Esophagus (tissue), 2 donors: ENCODE data around the gene MOGAT3. TPM values are rescaled to one million over a fixed set of nuclear protein-coding genes. Genes with fewer than 3 reads are reported as not detected.

Experiments
- H3K27ac ChIP-seq, 2 donors: one replicate each; pipeline ENCODE4 v1.5.1; 2013; ENCODE audit warnings: low read depth in 2 of 2, mild to moderate bottlenecking in 2 of 2, inconsistent platforms in 1 of 2, low read length in 1 of 2, moderate library complexity in 1 of 2
- H3K27me3 ChIP-seq, 2 donors: one replicate each; pipeline ENCODE4 v1.6.1; 2013; ENCODE audit warnings: low read length in 2 of 2, control low read depth in 1 of 2, mild to moderate bottlenecking in 1 of 2; ENCODE audit not compliant: insufficient read depth in 2 of 2, control insufficient read depth in 1 of 2
- H3K36me3 ChIP-seq, 2 donors: one replicate each; pipeline ENCODE4 v1.6.1; 2013; ENCODE audit warnings: low read length in 1 of 2; ENCODE audit not compliant: control insufficient read depth in 2 of 2, insufficient read depth in 2 of 2
- H3K4me1 ChIP-seq, 2 donors: one replicate each; pipeline ENCODE4 v1.6.1; 2013; ENCODE audit warnings: low read length in 1 of 2; ENCODE audit not compliant: control insufficient read depth in 2 of 2, insufficient read depth in 2 of 2
- H3K4me3 ChIP-seq, 2 donors: one replicate each; pipeline ENCODE4 v1.5.1; 2013; ENCODE audit warnings: low read length in 2 of 2, mild to moderate bottlenecking in 2 of 2, low read depth in 1 of 2, moderate library complexity in 1 of 2
- H3K9me3 ChIP-seq, 2 donors: one replicate each; pipeline ENCODE4 v1.6.1; 2013; ENCODE audit warnings: mild to moderate bottlenecking in 2 of 2, low read depth in 1 of 2, low read length in 1 of 2, moderate library complexity in 1 of 2; ENCODE audit not compliant: control insufficient read depth in 2 of 2, insufficient read depth in 1 of 2
- WGBS, 2 donors: extraction: QIAGEN DNeasy Blood & Tissue Kit; methylation state at CpG; one replicate each; pipeline ENCODE4 v1.1.7; 2013; 5-methylcytosine and 5-hydroxymethylcytosine counted together
- polyA plus RNA-seq, 2 donors: library from polyadenylated mRNA; stranded (reverse); fragments of 200-250 nt; gene quantifications; one replicate each; pipeline ENCODE4 v1.2.3, GENCODE V29; 2013
- donor health status: healthy with polysubstance abuse.
- donor health status: Bipolar disorder and iron deficiency.

MOGAT3 gene
- polyA plus RNA-seq, 2 donors: not detected

GRCh38 chr7:101197991-101198390 is 2.8 kb downstream of the MOGAT3 start:
- Histone ChIP-seq H3K4me1 (peaks cover 0 to 7% of the 10 kb centered on the region in 2 donors), H3K27ac (no peak overlapping the region), H3K9me3 (no peaks in the 10 kb centered on the region), H3K4me3 (no peak overlapping the region), H3K36me3 (no peaks in the 10 kb centered on the region), H3K27me3 (peaks cover 0 to 19% of the 10 kb centered on the region in 2 donors)
- 77 to 78% methylated on average over 21 of the region's 21 CpGs for WGBS, 2 donors

- no peaks in the 10 kb centered on the region for H3K9me3 ChIP-seq
- WGBS, 2 donors: 85 to 87% methylated on average over 17 of the region's 17 CpGs
- peaks cover 0 to 4% of the 10 kb centered on the region in 2 donors for H3K27me3 ChIP-seq
- no peak overlapping the region for H3K4me3 ChIP-seq
- no peak overlapping the region for H3K27ac ChIP-seq
- no peaks in the 10 kb centered on the region for H3K4me1 ChIP-seq
- H3K36me3 ChIP-seq: no peaks in the 10 kb centered on the region
Observed at GRCh38 chr7:101195884-101196283, 5.0 kb downstream of the MOGAT3 start.

- WGBS, 2 donors: 74 to 78% methylated on average over 8 of the region's 8 CpGs
- Histone ChIP-seq H3K9me3 (no peaks in the 10 kb centered on the region), H3K4me1 (no peaks in the 10 kb centered on the region)
Observed at GRCh38 chr7:101189109-101189508, 11.7 kb downstream of the MOGAT3 start.

GRCh38 chr7:101186844-101187428 is 13.9 kb downstream of the MOGAT3 start:
- H3K27me3 ChIP-seq: no peaks in the 10 kb centered on the region
- 85 to 86% methylated on average over 4 of the region's 4 CpGs for WGBS, 2 donors
- no peaks in the 10 kb centered on the region for H3K9me3 ChIP-seq
- no peak overlapping the region for H3K27ac ChIP-seq
- no peaks in the 10 kb centered on the region for H3K36me3 ChIP-seq
- no peak overlapping the region for H3K4me3 ChIP-seq
- H3K4me1 ChIP-seq: no peaks in the 10 kb centered on the region

More at GRCh38 chr7:101189109-101189508, 11.7 kb downstream of the MOGAT3 start:
- Histone ChIP-seq H3K4me3 (no peak overlapping the region), H3K27me3 (no peaks in the 10 kb centered on the region), H3K36me3 (no peaks in the 10 kb centered on the region), H3K27ac (no peak overlapping the region)

GRCh38 chr7:101186194-101186593 is 14.6 kb downstream of the MOGAT3 start:
- no peaks in the 10 kb centered on the region for H3K9me3 ChIP-seq

GRCh38 chr7:101185258-101185839 is 15.5 kb downstream of the MOGAT3 start:
- H3K4me3 ChIP-seq: no peak overlapping the region
- no peak overlapping the region for H3K27ac ChIP-seq
- no peaks in the 10 kb centered on the region for H3K9me3 ChIP-seq
- H3K36me3 ChIP-seq: no peaks in the 10 kb centered on the region
- 44 to 50% methylated on average over 5 of the region's 5 CpGs for WGBS, 2 donors
- H3K4me1 ChIP-seq: no peaks in the 10 kb centered on the region
- peaks cover 0 to 4% of the 10 kb centered on the region in 2 donors for H3K27me3 ChIP-seq

More at GRCh38 chr7:101186194-101186593, 14.6 kb downstream of the MOGAT3 start:
- Histone ChIP-seq H3K36me3 (no peaks in the 10 kb centered on the region), H3K27me3 (no peaks in the 10 kb centered on the region), H3K4me1 (no peaks in the 10 kb centered on the region), H3K27ac (no peak overlapping the region), H3K4me3 (no peak overlapping the region)
- 63 to 66% methylated on average over 6 of the region's 6 CpGs for WGBS, 2 donors

- WGBS, 2 donors: 3 to 4% methylated on average over 55 to 56 of the region's 56 CpGs
- Histone ChIP-seq H3K27ac (no peak within 1 kb of the TSS), H3K9me3 (no peaks in the 10 kb centered on the region), H3K4me3 (no peak within 1 kb of the TSS), H3K4me1 (peaks cover 0 to 3% of the 10 kb centered on the region in 2 donors), H3K36me3 (no peaks in the 10 kb centered on the region), H3K27me3 (peaks cover 4 to 19% of the 10 kb centered on the region in 2 donors)
Observed at GRCh38 chr7:101180130-101180755, 20.6 kb downstream of the MOGAT3 start, which contains the start of gene NAT16. NAT16 (minus strand) TSS chr7:101180293; CDS start chr7:101174807, 5,486 bp downstream.

- H3K4me3 ChIP-seq: no peak overlapping the region
Observed at GRCh38 chr7:101179713-101180112, 21.1 kb downstream of the MOGAT3 start.

GRCh38 chr7:101179117-101179516 is 21.7 kb downstream of the MOGAT3 start:
- H3K27me3 ChIP-seq: peaks cover 4 to 25% of the 10 kb centered on the region in 2 donors
- H3K9me3 ChIP-seq: no peaks in the 10 kb centered on the region
- WGBS, 2 donors: 2 to 4% methylated on average over 19 to 20 of the region's 20 CpGs

More at GRCh38 chr7:101179713-101180112, 21.1 kb downstream of the MOGAT3 start:
- H3K27ac ChIP-seq: no peak overlapping the region
- no peaks in the 10 kb centered on the region for H3K9me3 ChIP-seq
- no peaks in the 10 kb centered on the region for H3K36me3 ChIP-seq
- WGBS, 2 donors: 3 to 4% methylated on average over 24 to 27 of the region's 27 CpGs
- peaks cover 4 to 20% of the 10 kb centered on the region in 2 donors for H3K27me3 ChIP-seq
- H3K4me1 ChIP-seq: peaks cover 0 to 3% of the 10 kb centered on the region in 2 donors

More at GRCh38 chr7:101179117-101179516, 21.7 kb downstream of the MOGAT3 start:
- no peak overlapping the region for H3K4me3 ChIP-seq
- H3K4me1 ChIP-seq: peaks cover 0 to 6% of the 10 kb centered on the region in 2 donors
- H3K27ac ChIP-seq: no peak overlapping the region
- H3K36me3 ChIP-seq: no peaks in the 10 kb centered on the region
